HG02763 (cell line): ENCODE data around the gene LRRC4B.

Experiments used
- ATAC-seq: cut with Tn5 transposase; IDR thresholded peaks from one replicate; pipeline ENCODE4 v1.9.1; 2021; ENCODE audit warnings: mild to moderate bottlenecking, moderate library complexity; ENCODE audit not compliant: unreplicated experiment

Gene LRRC4B

DNA sequence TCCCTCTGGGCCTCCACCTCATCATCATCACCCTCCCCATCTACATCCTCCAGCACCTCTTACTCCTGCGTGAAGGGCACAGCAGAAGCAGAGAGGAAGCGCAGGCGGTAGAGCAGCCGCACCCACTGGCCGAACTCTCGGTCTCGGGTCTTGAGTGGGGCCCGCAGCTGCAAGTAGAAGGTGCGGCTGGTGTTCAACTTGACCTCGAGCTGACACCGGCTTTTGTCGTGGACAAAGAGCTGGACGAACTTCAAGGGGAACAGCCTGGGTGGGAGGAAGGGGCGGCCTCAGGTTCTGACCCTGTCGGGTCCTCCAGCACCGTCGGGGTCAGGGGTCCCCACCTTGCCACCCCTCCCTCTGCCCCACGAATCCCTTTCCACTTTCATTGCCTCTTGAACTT is 100.7 kb downstream of the LRRC4B start:
- no peak for ATAC-seq
